Activated CD8-positive, alpha-beta memory T cell treated with anti-CD3 and anti-CD28 coated beads, Interleukin-2, amount 50 U/mL, for 24 hours (primary cell): ENCODE data around the gene BSCL2.
"Not testable (repeated sequence)": the region's sequence is repeated elsewhere in the genome, so short reads cannot be mapped to it uniquely, and the experiment has no call there.

Source experiments
- DNase-seq: peaks from one replicate; pipeline ENCODE4 v3.0.0-alpha.2; 2020; ENCODE audit errors: extremely low read depth

Gene BSCL2

DNA sequence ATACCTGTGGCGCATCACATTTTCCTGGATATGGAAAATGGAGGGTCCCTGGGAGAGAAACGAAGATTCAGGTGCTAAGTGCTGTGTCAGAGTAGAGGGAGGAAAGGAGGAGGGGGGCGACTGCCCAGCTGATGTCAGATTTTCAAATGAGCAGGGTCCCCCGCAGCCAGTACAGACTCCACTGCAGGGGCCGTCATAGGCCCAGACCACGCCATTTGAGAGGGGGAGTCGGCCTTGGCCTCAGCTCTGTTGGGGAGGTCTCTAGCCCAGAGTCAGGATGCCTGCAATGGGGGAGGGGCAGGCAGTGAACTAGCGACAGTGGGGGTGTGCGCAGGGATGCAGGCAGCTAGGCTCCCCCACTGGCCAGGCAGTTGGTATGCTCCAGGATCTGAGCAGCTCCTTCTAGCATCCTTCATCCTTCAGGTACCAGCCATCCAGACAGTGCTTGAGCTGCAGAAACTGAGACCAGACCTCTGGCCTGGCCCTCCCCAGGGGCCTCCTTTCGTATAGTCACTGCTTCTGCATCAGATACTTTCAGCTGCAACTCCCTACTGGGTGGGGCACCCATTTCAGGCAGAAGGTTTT, at the start of gene BSCL2, which contains the start of gene GNG3:
Gene BSCL2 (minus strand): TSS at position 148 of the 585 bp plus-strand sequence. CDS start 229 bp downstream, outside the sequence.
Gene GNG3 (plus strand): TSS at position 400 of the 585 bp plus-strand sequence. CDS start 620 bp downstream, outside the sequence.
- DNase-seq: no peak

DNA sequence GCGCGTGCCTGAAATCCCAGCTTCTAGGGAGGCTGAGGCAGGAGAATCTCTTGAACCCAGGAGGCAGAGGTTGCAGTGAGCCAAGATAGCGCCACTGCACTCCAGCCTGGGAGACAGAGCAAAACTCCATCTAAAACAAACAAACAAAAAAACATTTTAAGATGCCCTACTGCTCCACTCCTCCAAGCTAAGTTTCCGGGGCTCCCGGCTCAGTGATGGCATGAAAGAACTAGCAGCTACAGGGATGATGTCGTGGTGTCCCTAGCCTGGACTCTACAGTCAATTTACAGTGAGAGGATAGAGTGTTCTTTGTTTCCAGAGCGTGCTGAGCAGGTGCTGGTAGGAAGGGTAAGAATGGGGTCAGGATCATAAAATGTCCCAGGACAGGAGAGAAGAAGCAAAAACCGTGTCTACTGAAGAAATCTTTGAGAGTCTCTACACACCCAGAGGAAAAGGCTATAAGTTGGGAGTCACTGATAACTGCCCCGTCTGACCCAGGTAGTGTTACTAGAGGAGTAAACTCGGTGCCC, 47.9 kb upstream of the BSCL2 start:
- no peak for DNase-seq

DNA sequence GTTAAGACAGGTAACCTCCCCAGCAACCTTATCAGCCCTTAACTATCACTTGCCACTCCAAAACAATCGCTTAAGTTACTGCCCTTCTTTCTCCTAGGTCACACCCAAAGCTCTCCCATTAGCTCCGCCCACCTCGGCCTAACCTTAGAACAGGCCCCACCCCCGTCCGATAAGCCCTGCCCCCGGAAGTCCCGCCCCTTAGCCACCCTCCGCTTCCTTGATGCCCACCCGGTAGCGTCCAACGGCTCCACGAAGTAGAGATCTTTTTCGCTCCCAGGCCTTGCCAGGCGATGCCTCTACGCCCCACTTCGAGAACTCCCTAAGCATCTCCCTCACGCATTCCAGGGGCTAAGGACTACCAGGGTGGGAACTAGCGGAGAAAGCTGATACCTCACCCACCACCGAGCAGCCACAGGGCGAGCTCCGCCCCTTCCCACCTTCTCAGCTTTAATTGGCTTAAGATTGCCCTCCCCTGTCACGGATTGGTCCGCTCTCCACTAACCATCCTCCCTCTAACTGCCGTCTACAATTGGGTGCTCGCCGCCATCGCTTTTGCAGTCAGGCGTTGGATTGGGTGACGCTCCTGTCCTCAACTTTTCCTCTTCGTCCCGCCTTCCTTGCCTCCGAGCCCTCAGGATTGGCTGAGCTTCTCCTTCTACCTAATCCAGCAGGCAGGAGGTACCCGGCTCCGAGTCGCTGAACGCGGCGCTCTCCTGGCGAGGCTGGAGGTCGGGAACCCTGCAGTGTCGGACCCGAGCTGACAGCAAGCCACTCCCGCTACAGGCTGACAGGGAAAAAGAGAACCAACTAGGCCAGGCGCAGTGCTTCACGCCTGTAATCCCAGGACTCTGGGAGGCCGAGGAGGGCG, 46.7 kb upstream of the BSCL2 start, which contains the start of gene ZBTB3:
Gene ZBTB3 (minus strand): TSS at position 425 of the 868 bp plus-strand sequence. CDS start 496 bp downstream, outside the sequence.
- DNase-seq: peak; percentile 93

DNA sequence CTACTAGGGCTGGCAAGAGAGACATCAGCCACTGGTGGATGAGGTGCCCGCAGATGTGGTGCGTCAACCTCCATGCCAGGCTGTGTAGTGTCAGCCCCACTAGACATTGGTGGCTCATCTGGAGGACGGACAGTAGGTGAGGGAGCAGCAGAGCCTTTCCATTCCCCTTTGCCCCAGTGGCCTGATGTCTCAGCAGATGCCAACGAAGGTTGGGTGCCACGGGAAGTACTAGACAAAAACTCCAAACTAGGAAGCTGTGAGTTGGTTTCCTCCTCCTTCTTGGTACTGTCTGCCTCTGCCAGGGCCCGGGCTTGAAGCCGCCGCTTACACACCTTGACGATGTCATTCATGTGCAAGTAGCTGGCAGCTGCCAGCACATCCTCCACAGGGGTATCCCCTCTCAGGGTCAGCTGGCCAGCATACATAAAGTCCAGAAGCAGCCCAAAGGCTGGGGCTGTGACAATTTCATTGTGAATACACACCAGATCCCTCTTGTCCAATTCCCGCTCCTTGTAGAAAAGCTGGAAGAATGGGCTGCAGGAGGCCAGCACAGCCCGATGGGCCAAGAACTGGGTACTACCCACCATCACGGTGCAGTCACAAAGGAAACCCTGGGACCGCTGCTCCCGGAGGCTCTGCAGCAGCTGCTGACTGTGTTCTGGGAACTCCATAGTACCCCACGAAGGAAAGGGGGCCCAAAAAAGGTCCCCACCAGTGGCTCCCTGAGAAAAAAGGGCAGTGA, 45.9 kb upstream of the BSCL2 start:
- DNase-seq: no peak

DNA sequence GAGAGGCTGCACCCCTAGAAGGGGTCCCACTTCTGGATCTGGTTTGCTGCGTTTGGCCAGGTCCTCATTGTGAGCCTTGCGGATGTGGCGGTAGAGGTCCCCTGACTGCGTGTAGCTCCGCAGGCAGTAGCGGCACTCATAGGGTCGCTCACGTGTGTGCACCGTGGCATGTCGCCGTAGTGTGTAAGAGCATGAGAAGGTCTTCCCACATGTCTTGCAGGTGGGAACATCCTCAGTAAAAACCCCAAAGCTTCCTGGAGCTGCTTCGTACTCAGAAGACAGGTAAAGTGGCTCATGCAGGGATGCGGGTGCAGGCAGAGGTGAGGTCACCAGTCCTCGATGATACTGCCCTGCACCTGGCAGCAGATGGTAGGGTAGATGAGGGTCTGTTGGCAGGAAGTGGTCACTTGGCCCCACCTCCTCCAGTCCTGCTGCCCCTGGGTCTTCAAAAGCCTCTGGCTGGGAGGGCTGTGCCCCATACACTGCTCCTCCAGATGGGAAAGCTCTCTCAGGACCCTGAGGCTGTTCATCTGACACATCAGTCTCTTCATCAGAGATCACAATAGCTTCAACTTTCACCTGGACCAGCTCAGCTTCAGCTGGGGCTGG, 45.1 kb upstream of the BSCL2 start:
- DNase-seq: no peak

DNA sequence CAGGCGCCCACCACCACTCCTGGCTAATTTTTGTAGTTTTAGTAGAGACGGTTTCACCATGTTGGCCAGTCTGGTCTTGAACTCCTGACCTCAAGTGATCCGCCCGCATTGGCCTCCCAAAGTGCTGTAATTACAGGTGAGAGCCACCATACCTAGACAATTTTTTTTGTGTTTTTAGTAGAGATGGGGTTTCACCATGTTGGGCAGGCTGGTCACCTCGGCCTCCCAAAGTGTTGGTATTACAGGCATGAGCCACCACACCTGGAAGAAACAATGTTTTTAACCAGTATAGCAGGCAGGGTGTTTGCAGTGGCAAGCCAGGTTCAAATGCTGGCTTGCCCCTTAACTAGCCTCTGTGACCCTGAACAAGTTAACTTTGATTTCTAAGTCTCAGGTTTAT, 42.7 kb upstream of the BSCL2 start:
- DNase-seq: not testable (repeated sequence)

DNA sequence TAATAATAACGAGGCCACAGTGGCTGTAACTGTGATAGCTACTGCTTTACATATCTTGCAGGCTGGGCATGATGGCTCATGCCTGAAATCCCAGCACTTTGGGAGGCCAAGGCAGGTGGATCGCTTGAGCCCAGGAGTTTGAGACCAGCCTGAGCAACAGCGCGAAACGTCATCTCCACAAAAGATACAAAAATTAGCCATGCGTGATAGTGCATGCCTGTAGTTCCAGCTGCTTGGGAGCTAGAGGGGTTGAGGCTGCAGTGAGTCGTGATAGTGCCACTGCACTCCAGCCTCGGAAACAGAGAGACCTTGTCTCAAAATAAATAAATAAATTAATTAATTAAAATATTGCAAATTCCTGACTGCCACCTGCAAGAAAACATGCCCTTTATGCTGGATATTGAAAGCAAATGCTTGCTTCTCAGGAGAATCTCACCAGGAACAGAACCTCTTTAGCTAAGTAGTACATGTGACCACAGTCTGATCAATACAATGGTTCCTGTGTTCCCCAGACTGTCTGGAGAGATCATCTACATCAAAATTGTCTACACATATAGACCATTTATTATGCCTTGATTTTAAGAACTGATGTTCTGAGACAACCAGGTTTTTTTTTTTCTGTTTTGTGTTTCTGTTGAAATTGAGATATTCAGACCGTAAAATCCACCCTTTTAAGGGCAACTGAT, 40.4 kb upstream of the BSCL2 start:
- DNase-seq: no peak

DNA sequence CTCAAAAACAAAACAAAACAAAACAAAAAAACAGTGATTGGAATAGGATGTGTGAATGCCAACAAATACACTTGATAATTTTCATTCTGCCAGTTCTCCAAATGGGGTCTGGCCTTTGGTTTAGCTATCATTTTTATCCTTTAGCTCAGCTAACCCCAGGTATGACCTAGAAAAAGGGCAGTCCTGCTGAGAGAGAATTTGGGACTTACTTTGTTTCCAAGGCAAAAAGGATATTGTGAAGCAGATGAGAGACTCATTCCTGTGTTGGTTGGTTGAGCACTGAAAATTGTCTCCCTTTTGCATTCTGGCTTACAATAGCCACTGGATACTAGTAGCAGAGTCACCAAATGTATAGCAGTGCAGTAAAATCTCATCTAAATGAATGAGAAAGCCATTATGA, 30.0 kb upstream of the BSCL2 start:
- DNase-seq: no peak

DNA sequence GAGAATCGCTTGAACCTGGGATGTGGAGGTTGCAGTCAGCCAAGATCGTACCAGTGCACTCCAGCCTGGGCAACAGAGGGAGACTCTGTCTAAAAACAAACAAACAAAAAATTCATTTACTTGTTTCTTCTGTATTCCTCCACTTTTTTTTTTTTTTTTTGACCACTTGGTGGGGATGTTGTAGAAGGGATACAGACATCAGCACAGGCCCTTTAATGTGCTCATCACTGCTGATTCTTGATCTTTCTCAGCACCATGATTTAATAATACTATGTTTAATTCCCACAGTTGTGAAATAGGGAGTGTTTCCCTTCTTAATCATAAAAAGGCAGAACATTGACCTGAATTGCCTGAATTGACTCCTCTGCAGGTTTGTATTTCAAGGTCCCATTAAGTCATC, 25.6 kb upstream of the BSCL2 start:
- DNase-seq: no peak

DNA sequence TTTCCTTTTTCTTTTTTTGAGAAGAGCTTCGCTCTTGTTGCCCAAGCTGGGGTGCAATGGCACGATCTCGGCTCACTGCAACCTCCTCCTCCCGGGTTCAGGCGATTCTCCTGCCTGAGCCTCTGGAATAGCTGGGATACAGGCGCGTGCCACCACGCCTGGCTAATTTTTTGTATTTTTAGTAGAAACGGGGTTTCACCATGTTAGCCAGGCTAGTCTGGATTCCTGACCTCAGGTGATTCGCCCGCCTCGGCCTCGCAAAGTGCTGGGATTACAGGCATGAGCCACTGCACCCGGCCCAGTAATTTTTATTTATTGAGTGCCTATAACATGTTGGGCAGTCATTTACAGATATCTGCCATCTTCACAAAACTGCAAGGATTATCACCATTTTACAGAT, 22.9 kb upstream of the BSCL2 start:
- DNase-seq: not testable (repeated sequence)

DNA sequence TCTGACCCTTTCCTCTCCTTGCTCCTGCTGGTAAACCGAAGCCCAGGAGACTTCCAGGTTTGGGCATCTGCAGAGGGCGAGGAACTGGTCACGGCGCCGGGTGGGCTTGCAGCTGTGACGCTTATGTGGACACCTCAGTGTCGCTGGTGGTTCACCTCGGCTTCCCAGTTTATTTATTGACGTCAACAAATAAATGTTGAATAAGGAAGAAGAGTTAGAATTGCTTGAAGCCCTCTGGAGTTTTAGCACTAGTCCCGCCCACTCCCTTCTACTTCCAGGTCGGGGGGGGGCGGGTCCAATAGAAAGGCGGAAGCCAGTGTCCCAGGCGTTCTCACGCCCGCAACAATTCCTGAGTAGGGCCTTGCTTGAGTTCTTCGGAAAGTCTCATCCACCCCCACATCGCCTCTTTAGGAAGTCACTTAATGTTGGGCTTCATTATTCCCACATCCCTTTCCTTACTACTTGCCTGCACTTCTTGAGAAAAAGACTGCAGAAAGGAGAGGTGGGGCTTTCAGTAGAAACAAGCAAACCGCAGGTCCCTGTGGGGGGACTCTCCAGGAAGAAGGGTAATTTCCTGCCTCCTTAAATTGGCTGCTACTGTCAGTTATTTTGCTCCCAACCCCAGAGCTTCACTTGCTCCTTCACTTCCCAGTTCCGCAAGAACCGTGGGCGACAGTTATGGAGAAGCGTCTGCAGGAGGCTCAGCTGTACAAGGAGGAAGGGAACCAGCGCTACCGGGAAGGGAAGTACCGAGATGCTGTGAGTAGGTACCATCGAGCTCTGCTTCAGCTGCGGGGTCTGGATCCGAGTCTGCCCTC, 21.2 kb upstream of the BSCL2 start, which contains the start of gene TTC9C:
Gene TTC9C (plus strand): TSS at position 316 of the 818 bp plus-strand sequence. CDS start 363 bp downstream, at position 679.
- peak; percentile 68 for DNase-seq

DNA sequence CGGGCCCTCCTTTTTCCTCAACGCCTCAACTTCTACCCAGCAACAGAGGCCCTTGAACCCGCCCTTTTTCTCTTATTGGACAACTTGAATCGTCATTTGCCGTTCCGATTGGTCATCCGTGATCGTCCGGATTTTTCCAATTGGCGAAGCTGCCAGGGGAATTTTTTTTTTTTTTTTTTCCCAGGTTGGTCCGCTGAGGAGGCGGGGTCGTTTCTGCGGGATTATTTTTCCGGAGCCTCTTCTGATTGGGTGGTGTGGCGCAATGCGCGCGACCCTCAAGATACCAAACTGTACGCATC, 20.6 kb upstream of the BSCL2 start:
- DNase-seq: peak; percentile 59

DNA sequence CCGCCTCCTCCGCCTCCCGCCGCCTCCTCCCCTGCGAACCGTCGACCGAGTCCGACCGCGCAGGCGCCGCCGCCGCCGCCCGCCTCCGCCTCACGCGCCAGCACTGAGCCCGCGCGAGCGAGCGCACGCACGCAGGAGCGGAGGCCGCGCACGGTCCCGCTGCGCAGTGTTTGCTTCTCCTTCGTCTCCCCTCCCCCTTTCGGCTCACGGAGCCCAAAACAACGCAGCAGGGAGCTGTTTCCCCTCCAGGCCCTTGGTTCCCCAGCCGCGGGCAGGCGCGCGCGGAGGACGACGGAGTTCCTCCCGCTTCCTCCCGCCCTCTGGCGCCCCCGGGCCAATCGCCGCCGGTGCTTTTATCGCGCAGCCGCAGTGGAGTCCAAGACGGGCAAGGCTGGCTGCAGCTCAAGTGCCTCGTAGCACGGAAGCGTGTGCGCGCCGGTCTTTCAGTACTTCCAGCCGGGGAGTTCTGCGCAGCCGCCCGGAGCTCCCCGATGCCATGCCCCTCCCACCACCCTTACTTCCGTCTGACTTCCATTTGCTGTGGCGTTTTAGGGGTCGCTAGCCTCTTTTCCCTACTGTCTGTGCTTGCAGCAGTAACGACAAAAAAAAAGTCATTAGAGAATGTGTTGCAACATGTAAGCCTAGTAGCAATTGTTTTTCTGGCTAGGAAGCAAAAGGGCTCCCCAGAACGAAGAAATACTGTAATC, 20.1 kb upstream of the BSCL2 start, which contains the start of gene HNRNPUL2:
Gene HNRNPUL2 (minus strand): TSS at position 293 of the 707 bp plus-strand sequence. CDS start 301 bp downstream, outside the sequence.
- peak; percentile 96 for DNase-seq

DNA sequence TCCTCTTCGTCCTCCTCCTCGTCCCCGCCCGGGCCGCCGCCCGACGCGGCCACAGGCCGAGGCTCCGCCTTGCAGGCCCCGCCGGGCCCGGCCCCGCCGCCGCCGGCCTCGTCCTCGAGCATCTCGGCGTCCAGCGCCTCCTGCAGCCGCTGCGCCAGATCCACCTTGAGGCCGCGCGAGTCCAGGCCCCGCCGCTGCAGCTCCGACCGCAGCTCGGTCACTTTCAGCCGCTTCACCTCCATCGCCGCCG, 19.6 kb upstream of the BSCL2 start:
- DNase-seq: no peak

DNA sequence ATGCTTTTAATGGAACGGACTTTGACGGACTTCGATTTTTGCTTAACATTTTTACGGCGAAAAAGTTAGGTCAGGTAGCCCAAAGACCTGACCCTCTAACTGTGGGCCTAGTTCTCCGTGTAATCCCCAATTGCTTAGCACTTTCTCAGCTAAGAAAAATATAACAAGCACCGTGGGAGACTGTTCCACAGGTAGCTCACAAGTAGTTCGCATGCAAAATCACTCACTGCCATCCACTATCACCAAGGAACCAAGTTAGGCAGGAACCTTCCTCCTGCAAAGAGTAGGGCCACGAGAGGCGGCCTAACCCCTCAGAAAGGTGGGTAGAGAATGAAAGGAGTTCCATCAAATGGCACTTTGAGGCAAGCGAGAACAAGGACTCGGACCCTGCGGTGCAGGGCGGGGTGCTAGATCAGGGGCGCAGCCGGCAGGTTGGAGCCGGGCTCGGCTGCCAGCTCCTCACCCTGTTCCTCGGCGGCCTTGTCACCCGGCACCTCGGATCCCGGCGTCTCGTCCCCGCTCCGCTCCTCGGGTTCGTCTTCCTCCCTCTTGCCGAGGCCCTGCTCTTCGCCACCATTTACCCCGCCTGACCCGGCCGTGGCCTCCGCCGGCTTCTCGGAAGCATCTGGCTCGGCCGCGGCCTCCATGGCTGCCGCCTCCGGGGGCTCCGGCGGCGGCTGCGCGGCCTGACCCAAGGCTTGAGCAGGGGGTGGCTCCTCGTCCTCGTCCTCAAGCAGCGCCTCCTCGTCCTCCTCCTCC, 19.1 kb upstream of the BSCL2 start:
- DNase-seq: no peak

DNA sequence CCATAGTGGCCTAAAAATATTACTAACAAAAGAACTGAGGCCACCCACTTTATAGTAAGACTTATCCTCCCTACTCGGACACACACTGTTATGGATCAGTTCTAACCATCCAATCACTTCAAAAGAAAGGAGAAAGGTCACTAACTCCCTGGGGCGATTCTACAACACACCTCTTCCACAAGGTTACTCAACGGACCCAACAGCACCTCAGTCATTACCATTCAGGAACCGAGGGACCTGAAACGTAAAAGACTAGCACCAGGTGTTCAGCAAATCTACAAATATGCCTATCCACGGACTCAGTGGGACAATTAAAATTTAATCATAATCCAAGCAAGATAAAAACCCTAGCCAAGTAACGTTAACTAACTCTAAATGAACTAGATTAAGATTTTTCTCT, 18.4 kb upstream of the BSCL2 start:
- no peak for DNase-seq

DNA sequence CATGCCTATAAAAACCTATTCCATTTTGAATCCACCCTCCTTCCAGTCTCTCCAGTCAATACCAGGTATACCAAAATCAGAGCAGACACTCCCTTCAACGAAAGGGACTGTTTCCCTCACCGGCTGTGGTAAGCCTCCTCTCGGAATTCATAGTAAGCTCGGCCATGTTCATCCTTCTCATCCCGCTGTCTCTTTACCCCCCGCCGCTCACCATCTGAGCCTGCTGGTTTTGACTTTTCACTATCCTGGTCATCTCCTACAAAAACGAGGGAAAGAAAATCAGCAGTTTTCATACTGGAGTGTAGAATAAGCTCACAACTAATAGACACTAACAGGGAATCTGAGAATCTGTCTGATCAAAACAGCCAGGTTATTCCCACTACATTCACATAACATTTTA, 16.9 kb upstream of the BSCL2 start:
- DNase-seq: no peak

DNA sequence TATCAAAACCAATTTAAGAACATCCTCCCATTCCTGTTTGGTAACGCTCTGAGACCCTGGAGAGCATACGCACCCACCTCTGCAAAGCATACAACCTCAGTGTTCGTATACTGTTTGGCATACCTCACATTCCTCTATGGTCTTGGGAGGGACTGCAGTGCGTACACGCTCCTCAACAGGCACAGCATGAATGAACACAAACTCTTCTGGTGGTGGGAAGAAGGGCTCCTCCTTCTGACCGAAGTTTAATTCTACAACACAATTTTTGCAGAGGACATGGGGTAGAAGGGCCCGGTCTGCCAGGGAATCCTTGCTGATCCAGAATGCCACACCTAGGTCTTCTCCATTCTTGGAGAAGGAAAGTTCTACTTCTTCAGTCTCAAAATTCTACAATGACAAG, 14.8 kb upstream of the BSCL2 start:
- DNase-seq: no peak
